Activated naive CD4-positive, alpha-beta T cell treated with Interleukin-2 at 50 U/mL for 16 hours (primary cell): Measurements from ENCODE around the gene ROBO1.
"Not testable (repeated sequence)": the region's sequence is repeated elsewhere in the genome, so short reads cannot be mapped to it uniquely, and the experiment has no call there.

Source experiments
- DNase-seq: peaks from one replicate; pipeline ENCODE4 v3.0.0-alpha.2; 2020

Gene ROBO1

DNA sequence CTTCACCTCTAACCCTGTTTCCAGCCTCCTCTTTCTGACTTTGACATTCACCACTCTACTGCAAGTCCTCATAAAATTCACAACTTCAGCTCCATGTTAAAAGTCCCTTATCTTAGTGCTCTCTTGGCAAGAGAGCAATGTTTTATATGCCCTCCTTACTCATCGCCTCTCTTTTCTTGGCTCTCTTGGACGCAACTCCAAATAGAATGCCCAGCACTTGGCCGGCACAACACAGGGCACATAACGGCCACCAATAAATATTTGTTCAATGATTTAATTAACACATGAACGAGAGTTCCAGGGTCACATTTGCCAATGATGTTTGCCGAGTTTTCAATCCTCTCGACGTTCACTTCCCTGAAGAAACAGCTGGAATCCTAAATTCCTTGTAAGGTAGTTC is 401.4 kb downstream of the ROBO1 start:
- no peak for DNase-seq

DNA sequence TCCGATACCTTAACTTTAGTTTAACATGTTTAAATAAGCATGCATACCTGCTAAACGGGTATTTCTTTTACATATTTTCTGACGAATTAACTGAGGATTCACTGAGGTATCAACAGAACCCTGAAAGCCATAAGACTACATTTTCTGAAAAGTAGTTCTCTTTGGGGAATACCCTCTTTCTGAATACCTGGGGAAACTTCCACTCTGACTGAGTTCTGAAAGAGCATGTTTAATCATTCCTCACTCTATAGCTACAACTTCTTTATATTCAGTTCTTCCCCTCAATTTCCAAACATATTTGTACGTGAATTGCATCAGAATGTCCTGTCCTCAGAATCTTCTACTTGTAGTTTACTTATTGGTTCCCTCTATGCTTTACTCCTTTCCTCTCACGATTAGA is 403.0 kb downstream of the ROBO1 start:
- no peak for DNase-seq

DNA sequence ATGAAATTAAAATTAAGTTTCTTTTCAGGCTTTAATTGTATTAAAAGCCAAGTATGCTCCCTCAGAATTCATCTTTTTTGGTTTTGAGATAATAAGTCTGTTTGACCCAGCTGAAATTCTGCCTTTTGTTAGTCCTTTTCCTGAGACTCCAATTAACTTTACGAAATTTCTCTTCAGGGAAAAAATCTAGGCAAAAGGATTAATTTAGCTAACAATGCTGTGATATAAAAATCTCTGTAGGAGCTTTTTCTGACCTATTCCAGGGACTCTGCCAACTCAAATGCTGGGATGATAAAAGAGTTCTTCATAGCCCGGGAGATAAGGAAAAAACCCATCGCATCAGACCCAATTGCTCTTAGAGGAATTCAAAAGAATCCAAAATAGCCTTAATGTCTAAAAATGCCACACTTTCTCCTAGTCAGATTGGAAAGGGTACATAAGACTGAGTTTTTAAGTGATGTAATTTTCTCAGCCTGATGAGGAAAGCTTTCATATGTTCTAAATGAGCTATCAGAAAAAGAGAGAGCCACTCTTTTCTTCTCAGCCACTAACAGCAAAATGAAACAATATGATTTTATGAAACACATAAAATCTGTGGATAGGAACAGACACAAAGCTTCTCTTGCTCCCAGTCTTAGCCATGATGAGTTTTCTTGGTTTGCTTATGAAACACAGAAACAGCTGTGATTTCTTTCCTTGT is 405.1 kb downstream of the ROBO1 start:
- no peak for DNase-seq

- DNase-seq = no peak
Observed at GRCh38 chr3:79361748-79362378, 405.9 kb downstream of the ROBO1 start.

DNA sequence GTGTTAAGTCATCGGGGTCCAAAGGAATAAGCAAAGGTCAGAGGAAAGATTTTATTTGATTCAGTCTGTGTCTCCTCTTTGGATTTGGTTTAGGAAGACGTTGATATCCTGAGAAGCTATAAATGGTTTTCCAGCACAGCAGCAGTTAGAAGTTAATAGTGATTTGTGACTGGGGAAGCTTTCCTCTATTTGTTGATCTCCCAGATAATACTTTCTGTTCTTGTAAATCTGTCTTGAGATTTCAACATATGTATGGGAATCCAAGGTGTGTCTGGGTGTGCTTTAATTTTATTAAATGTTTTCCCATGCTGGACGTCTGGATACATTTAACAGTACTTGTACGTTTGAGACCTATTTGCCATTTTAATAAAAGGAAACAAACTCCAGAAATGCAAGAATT is 409.5 kb downstream of the ROBO1 start:
- DNase-seq = no peak

- no peak for DNase-seq
Observed at GRCh38 chr3:79354179-79354688, 413.6 kb downstream of the ROBO1 start.

- DNase-seq = no peak
Observed at GRCh38 chr3:79351699-79352098, 416.1 kb downstream of the ROBO1 start.

DNA sequence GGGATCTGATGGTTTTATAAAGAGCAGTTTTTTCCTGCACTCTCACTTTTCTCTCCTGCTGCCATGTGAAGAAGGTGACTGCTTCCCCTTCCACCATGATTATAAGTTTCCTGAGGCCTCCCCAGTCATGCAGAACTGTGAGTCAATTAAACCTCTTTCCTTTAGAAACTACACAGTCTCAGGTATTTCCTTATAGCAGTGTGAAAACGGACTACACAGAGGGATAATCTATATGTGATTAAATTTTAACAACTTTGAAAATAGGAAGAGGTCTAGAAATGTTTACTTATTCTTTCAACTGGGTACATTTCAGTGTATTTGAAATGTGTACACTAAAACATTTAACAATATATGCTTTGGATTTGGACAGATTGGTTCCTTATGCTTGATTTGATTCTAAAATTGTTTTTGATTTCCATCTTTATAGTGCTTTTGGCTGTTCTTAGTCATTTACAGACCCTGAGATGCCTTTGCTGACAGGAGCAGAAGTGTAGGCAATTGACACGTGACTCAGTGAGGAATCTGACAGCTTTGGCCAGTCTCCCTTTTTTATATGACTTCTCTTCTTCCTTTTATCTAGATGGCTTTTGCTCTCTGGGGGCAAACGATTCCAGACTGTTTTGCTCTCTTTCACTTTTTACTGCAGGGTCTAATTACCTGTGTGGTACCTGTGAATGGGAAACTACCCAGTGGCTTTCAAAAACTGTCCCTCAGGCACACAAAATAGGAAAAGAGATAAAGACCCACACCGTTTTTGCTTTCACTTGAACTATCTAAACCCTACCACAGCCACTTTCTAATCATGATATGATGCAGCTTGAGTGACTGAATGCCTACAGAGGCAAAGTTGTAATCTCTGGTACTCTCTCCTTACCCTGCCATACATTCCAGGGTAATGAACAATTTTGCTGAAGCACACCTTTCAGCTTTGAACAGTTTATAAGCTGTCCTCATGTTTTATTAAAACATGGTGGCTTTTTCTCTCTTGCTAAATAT is 422.6 kb downstream of the ROBO1 start:
- DNase-seq = no peak

GRCh38 chr3:79341961-79342360 is 425.8 kb downstream of the ROBO1 start:
- DNase-seq = no peak

DNA sequence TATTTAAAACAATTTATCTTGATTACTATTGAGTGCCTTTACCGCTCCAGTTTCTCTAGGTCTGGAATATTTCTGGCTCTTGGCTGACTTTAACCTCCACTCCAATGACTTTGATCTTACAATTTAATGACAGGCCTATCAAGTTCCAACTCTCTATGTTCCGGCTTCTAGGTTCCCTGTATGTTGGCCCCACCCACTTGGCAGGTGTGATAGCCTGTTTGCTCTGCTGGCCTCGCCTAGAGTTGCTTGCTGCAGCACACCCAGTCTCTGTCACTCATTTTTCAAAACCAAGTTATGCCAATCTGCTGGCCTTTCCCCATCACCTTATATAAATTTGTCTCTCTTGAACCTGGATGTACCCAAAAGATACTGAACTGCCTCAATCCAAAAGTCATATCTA is 428.0 kb downstream of the ROBO1 start:
- no peak for DNase-seq

- DNase-seq = no peak
Observed at GRCh38 chr3:79337798-79338197, 430.0 kb downstream of the ROBO1 start.

GRCh38 chr3:79329154-79329553 is 438.6 kb downstream of the ROBO1 start:
- no peak for DNase-seq

GRCh38 chr3:79326642-79327041 is 441.2 kb downstream of the ROBO1 start:
- no peak for DNase-seq

- not testable (repeated sequence) for DNase-seq
Observed at GRCh38 chr3:79325833-79326383, 441.9 kb downstream of the ROBO1 start.

DNA sequence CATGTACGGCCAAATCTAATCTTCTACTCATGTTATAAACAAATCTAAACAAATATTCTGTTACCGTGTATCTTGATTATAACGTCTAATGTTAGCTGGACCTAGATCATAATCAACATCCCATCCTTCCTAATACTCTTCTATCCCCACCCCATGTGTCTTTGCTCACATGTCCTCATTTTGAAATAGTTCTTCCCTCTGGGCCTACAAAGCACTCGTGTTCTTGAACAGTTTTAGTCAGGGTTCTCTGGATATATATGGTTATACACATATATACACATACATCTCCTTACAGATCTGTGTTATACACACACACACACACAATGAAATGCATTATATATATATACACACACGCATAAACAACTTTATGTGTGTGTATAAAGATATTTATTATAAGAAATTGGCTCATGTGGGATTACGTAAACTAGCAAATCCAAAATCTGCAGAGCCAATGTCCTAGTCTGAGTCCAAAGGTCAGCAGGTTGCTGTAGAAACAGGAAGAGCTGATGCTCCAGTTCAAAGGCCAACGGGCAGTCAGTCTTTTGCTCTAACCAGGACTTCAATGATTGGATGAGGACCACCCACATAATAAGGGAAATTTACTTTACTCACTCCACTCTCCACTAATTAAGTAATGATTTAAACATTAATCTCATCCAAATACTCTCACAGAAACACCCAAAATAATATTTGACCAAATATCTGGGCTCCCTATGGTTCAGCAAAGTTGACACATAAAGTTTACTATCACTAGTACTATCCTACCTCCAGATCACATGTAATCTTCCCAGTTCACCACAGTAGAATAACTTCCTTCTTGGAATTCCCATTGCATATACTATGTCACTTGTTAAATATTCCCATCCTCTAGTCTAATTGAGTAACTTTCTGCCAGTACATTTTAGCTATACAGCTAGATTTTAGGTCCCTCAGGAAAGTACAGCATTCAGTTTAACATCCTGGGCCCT is 450.0 kb downstream of the ROBO1 start:
- DNase-seq = no peak

DNA sequence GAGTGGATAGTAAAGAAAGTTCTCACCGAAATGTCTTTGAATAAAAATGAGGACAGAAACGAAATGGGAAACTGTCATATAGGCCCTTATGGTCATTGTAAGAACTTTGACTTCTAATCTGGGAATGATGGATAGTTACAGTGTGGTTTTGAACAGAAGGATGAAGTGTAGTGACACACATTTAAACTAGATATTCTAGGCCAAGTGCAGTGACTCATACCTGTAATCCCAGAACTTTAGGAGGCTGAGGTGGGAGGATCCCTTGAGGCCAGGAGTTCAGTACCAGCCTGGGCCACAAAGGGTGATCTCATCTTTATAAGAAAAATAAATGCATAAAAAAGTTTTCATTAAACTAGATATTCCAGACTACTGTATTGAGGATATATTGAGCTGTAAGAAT is 452.8 kb downstream of the ROBO1 start:
- DNase-seq = no peak

- DNase-seq = no peak
Observed at GRCh38 chr3:79314544-79314943, 453.3 kb downstream of the ROBO1 start.

GRCh38 chr3:79310016-79310415 is 457.8 kb downstream of the ROBO1 start:
- DNase-seq = no peak

- DNase-seq = no peak
Observed at GRCh38 chr3:79306934-79307570, 460.7 kb downstream of the ROBO1 start.

DNA sequence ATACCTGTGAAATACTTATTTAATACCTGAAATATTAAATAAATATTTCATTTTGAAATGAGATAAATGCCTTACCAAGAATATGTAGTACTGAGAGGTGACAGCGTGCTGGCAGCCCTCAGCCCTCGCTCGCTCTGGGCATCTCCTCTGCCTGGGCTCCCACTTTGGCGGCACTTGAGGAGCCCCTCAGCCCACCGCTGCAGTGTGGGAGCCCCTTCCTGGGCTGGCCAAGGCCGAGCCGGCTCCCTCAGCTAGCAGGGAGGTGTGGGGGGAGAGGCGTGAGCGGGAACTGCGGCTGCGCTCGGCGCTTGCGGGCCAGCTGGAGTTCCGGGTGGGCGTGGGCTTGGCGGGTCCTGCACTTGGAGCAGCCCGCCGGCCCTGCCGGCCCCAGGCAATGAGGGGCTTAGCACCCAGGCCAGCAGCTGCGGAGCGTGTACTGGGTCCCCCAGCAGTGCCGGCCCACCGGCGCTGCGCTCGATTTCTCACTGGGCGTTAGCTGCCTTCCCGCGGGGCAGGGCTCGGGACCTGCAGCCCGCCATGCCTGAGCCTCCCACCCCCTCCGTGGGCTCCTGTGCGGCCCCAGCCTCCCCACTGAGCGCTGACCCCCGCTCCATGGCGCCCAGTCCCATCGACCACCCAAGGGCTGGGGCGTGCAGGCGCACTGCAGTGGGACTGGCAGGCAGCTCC is 467.7 kb downstream of the ROBO1 start:
- not testable (repeated sequence) for DNase-seq
